ENCODE data around the gene GARIN1A. TPM values are rescaled to one million over a fixed set of nuclear protein-coding genes. Genes with fewer than 3 reads are reported as not detected.

GARIN1A gene
- total RNA-seq, 2 donors from 2014 or later: 1.8 TPM

DNA sequence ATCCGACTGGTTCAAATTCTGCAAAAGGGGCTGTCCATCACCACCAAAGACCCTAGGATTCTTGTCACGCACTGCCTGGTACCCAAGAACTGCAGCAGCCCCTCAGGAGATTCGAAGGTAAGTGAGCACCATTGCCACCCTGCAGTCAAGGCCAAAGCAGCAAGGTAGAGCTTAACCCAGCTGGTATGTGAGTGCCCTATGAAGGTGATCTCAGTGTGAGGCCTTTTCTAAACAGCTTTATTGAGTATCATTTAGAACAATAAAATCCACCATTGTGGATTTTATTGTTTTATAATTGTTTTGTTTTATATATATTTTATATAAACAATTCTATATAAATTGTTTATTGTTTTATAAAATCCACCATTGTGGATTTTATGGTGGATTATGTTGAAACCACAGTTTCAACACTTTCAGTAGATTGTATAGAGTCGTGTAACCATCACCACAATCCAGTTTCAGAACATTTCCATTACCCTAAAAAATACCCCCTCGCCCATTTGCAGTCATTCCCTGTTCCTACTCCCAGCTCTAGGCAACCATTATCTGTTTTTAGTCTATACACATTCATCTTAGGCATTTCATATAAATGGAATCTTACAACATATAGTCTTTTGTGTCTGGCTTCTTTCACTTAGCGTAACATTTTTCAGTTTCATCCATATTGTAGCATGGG lies 47.0 kb downstream of the GARIN1A start:
- no peaks in the 10 kb centered on the region for H3K9me3 Mint-ChIP-seq
- ATAC-seq (replicated peaks): peak; percentile 11
- H3K36me3 Mint-ChIP-seq (ENCODE audit: low read depth): no peaks in the 10 kb centered on the region
- no peak overlapping the region for H3K4me3 Mint-ChIP-seq
- H3K4me1 Mint-ChIP-seq: no peaks in the 10 kb centered on the region
- peaks cover 17% of the 10 kb centered on the region for H3K27me3 Mint-ChIP-seq
- no peak overlapping the region for H3K27ac Mint-ChIP-seq

DNA sequence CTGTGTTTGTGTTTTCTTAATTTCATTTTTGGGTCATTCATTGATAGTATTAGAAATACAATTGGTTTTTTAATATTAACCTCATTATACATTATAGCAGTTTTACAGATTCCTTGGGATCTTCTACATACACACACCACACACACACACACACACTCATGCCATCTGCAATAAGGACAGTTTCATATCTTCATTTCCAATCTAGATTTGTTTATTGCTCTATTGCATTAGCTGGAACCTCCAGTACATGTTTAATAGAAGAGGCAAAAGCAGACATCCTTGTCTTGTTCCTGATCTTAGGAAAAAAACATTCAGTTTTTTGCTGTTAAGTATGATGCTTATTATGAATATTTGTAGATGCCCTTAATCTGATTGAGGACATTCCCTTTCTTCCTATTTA lies 49.3 kb downstream of the GARIN1A start:
- Mint-ChIP-seq H3K36me3 (ENCODE audit: low read depth) (no peaks in the 10 kb centered on the region), H3K4me1 (no peaks in the 10 kb centered on the region), H3K27ac (no peak overlapping the region), H3K4me3 (no peak overlapping the region), H3K27me3 (peaks cover 17% of the 10 kb centered on the region), H3K9me3 (no peaks in the 10 kb centered on the region)
- ATAC-seq (replicated peaks): no peak

Other genes starting within 250 kb of the GARIN1A start
- gene HILPDA, start 216.4 kb upstream of the GARIN1A start, total RNA-seq: 1,000 to 10,000 TPM in 1 of 2 donors, 10 to 100 TPM in 1; 72.9 to 1,213 TPM
- gene METTL2B, start 195.5 kb upstream of the GARIN1A start, total RNA-seq: 10 to 100 TPM; 29.5 to 49.5 TPM
- 10 to 100 TPM; 27.5 to 41.7 TPM for gene CALU, start 67.1 kb downstream of the GARIN1A start, total RNA-seq
- not detected for gene OPN1SW, start 103.5 kb downstream of the GARIN1A start, total RNA-seq
- gene CCDC136, start 119.7 kb downstream of the GARIN1A start, total RNA-seq: 10 to 100 TPM; 11.7 to 15.4 TPM
- gene FLNC, start 158.1 kb downstream of the GARIN1A start, total RNA-seq: under 1 TPM; 0.02 to 0.05 TPM
- gene ATP6V1F, start 190.6 kb downstream of the GARIN1A start, total RNA-seq: 100 to 1,000 TPM in 1 of 2 donors, 10 to 100 TPM in 1; 69.9 to 127 TPM
- 1 to 10 TPM in 1 of 2 donors, under 1 TPM in 1; 0.09 to 1.0 TPM for gene KCP, start 238.4 kb downstream of the GARIN1A start, total RNA-seq

Measured in activated T-helper 17 cell treated with anti-CD3 and anti-CD28 coated beads, Interleukin-2, amount 50 U/mL, for 72 hours (primary cell).